Neuronal stem cell (in vitro differentiated cells): ENCODE results near the gene MARS2.
"Not testable (repeated sequence)": the region's sequence is repeated elsewhere in the genome, so short reads cannot be mapped to it uniquely, and the experiment has no call there.

Source experiments
- DNase-seq: peaks from one replicate; pipeline ENCODE4 v3.0.0-alpha.2; 2013; ENCODE audit warnings: low spot score
- H2AFZ ChIP-seq: one replicate; pipeline ENCODE4 v1.6.1; 2013; ENCODE audit warnings: mild to moderate bottlenecking, low read length, inconsistent platforms
- H2AK5ac ChIP-seq: 2 replicates; pipeline ENCODE4 v1.6.1; 2013; ENCODE audit warnings: low read depth, mild to moderate bottlenecking, inconsistent platforms, low read length, moderate library complexity, mixed read lengths
- H2BK120ac ChIP-seq: 2 replicates; pipeline ENCODE4 v1.6.1; 2013; ENCODE audit warnings: low read depth, mild to moderate bottlenecking, inconsistent platforms, low read length, moderate library complexity, mixed read lengths
- H2BK12ac ChIP-seq: one replicate; pipeline ENCODE4 v1.6.1; 2013; ENCODE audit warnings: low read length, inconsistent platforms
- H2BK15ac ChIP-seq: 2 replicates; pipeline ENCODE4 v1.6.1; 2013; ENCODE audit warnings: mild to moderate bottlenecking, low read length, inconsistent platforms, mixed read lengths
- H2BK5ac ChIP-seq: one replicate; pipeline ENCODE4 v1.6.1; 2013; ENCODE audit warnings: inconsistent platforms, mild to moderate bottlenecking, low read length, moderate library complexity
- H3K14ac ChIP-seq: one replicate; pipeline ENCODE4 v1.6.1; 2013; ENCODE audit warnings: low read length, inconsistent platforms
- H3K18ac ChIP-seq: 2 replicates; pipeline ENCODE4 v1.6.1; 2013; ENCODE audit warnings: low read length, inconsistent platforms
- H3K23ac ChIP-seq: 2 replicates; pipeline ENCODE4 v1.6.1; 2013; ENCODE audit warnings: low read depth, mild to moderate bottlenecking, mixed read lengths, low read length, inconsistent platforms; ENCODE audit not compliant: poor library complexity
- H3K27ac ChIP-seq: replicated peaks from 3 replicates; pipeline ENCODE4 v1.5.1; 2013; ENCODE audit warnings: low read length, inconsistent platforms
- H3K27me3 ChIP-seq, 3 experiments: 2 replicates each; pipeline ENCODE4 v1.6.1; 2013; ENCODE audit warnings: low read length in 3 of 3, mild to moderate bottlenecking in 2 of 3, inconsistent platforms in 1 of 3, low read depth in 1 of 3, mixed read lengths in 1 of 3, moderate library complexity in 1 of 3; ENCODE audit not compliant: control insufficient read depth in 3 of 3, insufficient read depth in 3 of 3
- H3K36me3 ChIP-seq, 2 donors: replicated peaks in 1 of 2; 2 replicates each; pipeline ENCODE4 v1.6.1; 2013; ENCODE audit warnings: low read length in 2 of 2; ENCODE audit not compliant: control insufficient read depth in 2 of 2, insufficient read depth in 2 of 2
- H3K4ac ChIP-seq: 2 replicates; pipeline ENCODE4 v1.6.1; 2013; ENCODE audit warnings: inconsistent platforms, mild to moderate bottlenecking, low read length, moderate library complexity
- H3K4me1 ChIP-seq, 2 donors: 1 replicate in 1 of 2; 2 replicates in 1 of 2; pipeline ENCODE4 v1.6.1; 2013; ENCODE audit warnings: low read length in 2 of 2, low read depth in 1 of 2; ENCODE audit not compliant: control insufficient read depth in 2 of 2, insufficient read depth in 1 of 2
- H3K4me2 ChIP-seq: one replicate; pipeline ENCODE4 v1.6.1; 2013; ENCODE audit warnings: mild to moderate bottlenecking, low read length, inconsistent platforms; ENCODE audit not compliant: insufficient read depth, poor library complexity, severe bottlenecking
- H3K4me3 ChIP-seq, 2 donors: 2 replicates each; pipeline ENCODE4 v1.5.1; 2013; ENCODE audit warnings: low read length in 2 of 2, mild to moderate bottlenecking in 2 of 2, inconsistent platforms in 1 of 2, moderate library complexity in 1 of 2
- H3K79me1 ChIP-seq: one replicate; pipeline ENCODE4 v1.6.1; 2013; ENCODE audit warnings: low read depth, mild to moderate bottlenecking, inconsistent platforms, low read length, moderate library complexity
- H3K9ac ChIP-seq: one replicate; pipeline ENCODE4 v1.6.1; 2013; ENCODE audit warnings: mild to moderate bottlenecking, low read depth, low read length, inconsistent platforms; ENCODE audit not compliant: poor library complexity
- H3K9me3 ChIP-seq, 2 donors: replicated peaks in 1 of 2; 2 replicates each; pipeline versions ENCODE3 to v1.6.1; 2013; ENCODE audit warnings: low read length in 2 of 2, mild to moderate bottlenecking in 2 of 2, inconsistent platforms in 1 of 2, low read depth in 1 of 2, mixed read lengths in 1 of 2, moderate library complexity in 1 of 2; ENCODE audit not compliant: control insufficient read depth in 2 of 2, insufficient read depth in 1 of 2
- H4K8ac ChIP-seq: one replicate; pipeline ENCODE4 v1.6.1; 2013; ENCODE audit warnings: low read depth, mild to moderate bottlenecking, inconsistent platforms, low read length, moderate library complexity
- H4K91ac ChIP-seq: one replicate; pipeline ENCODE4 v1.6.1; 2013; ENCODE audit warnings: low read length, low read depth, mild to moderate bottlenecking, inconsistent platforms; ENCODE audit not compliant: poor library complexity
- WGBS, 2 donors: extraction: QIAGEN DNeasy Blood & Tissue Kit; methylation state at CpG; one replicate each; pipeline ENCODE4 v1.1.7; 2013; ENCODE audit warnings: missing lambda C conversion rate in 2 of 2, mixed read lengths in 1 of 2; ENCODE audit not compliant: insufficient read length in 2 of 2, insufficient replicate concordance in 1 of 2; ENCODE audit errors: extremely low coverage in 2 of 2; 5-methylcytosine and 5-hydroxymethylcytosine counted together

Gene MARS2

GRCh38 chr2:197675711-197676188 is 29.4 kb upstream of the MARS2 start:
- H4K8ac ChIP-seq: no peak overlapping the region
- H2BK12ac ChIP-seq: no peak overlapping the region
- no peak overlapping the region for H3K4ac ChIP-seq
- H3K9me3 ChIP-seq: no peaks in the 10 kb centered on the region
- H2AK5ac ChIP-seq: no peak overlapping the region
- H3K4me2 ChIP-seq: no peak overlapping the region
- H3K79me1 ChIP-seq: no peaks in the 10 kb centered on the region
- H2AFZ ChIP-seq: peak overlapping the region; percentile 91
- peak; percentile 40 for DNase-seq
- no peak overlapping the region for H3K18ac ChIP-seq
- WGBS, 2 donors: no CpG with 5 or more reads among the region's 6 CpGs
- H3K27me3 ChIP-seq: no peaks in the 10 kb centered on the region
- no peak overlapping the region for H3K14ac ChIP-seq
- no peak overlapping the region for H2BK5ac ChIP-seq
- H2BK15ac ChIP-seq: no peak overlapping the region
- peaks cover 1 to 20% of the 10 kb centered on the region in 2 donors for H3K4me1 ChIP-seq
- H3K36me3 ChIP-seq: no peaks in the 10 kb centered on the region
- no peak overlapping the region for H3K23ac ChIP-seq
- no peak overlapping the region for H3K9ac ChIP-seq
- H3K4me3 ChIP-seq: peak overlapping the region in 1 of 2 donors; percentile 52
- peak overlapping the region; percentile 40 for H3K27ac ChIP-seq
- H4K91ac ChIP-seq: no peak overlapping the region
- H2BK120ac ChIP-seq: no peak overlapping the region

- H2BK12ac ChIP-seq: no peak overlapping the region
- WGBS, 2 donors: no CpG with 5 or more reads among the region's 3 CpGs
- no peak overlapping the region for H3K18ac ChIP-seq
- H3K4me3 ChIP-seq: no peak overlapping the region
- no peak overlapping the region for H3K4ac ChIP-seq
- H2AK5ac ChIP-seq: no peak overlapping the region
- no peak for DNase-seq
- H3K27ac ChIP-seq: no peak overlapping the region
- H3K9ac ChIP-seq: no peak overlapping the region
- no peak overlapping the region for H4K8ac ChIP-seq
- no peaks in the 10 kb centered on the region for H3K9me3 ChIP-seq
- H2BK5ac ChIP-seq: no peak overlapping the region
- H3K79me1 ChIP-seq: no peaks in the 10 kb centered on the region
- no peak overlapping the region for H3K4me2 ChIP-seq
- H3K27me3 ChIP-seq: no peaks in the 10 kb centered on the region
- no peak overlapping the region for H3K14ac ChIP-seq
- H2BK120ac ChIP-seq: no peak overlapping the region
- H3K23ac ChIP-seq: no peak overlapping the region
- no peak overlapping the region for H2BK15ac ChIP-seq
- no peak overlapping the region for H4K91ac ChIP-seq
- H2AFZ ChIP-seq: peak overlapping the region; percentile 53
- peaks cover 1 to 20% of the 10 kb centered on the region in 2 donors for H3K4me1 ChIP-seq
- no peaks in the 10 kb centered on the region for H3K36me3 ChIP-seq
Observed at GRCh38 chr2:197677056-197677455, 28.1 kb upstream of the MARS2 start.

GRCh38 chr2:197677483-197677882 is 27.7 kb upstream of the MARS2 start:
- H3K27me3 ChIP-seq: no peaks in the 10 kb centered on the region
- no peaks in the 10 kb centered on the region for H3K36me3 ChIP-seq
- peak overlapping the region; percentile 53 for H2AFZ ChIP-seq
- no peak overlapping the region for H3K9ac ChIP-seq
- WGBS, 2 donors: no CpG with 5 or more reads among the region's 2 CpGs
- no peak overlapping the region for H2BK12ac ChIP-seq
- no peak overlapping the region for H4K91ac ChIP-seq
- H3K79me1 ChIP-seq: no peaks in the 10 kb centered on the region
- H3K23ac ChIP-seq: no peak overlapping the region
- H3K4me1 ChIP-seq: peaks cover 1 to 20% of the 10 kb centered on the region in 2 donors
- no peak overlapping the region for H3K18ac ChIP-seq
- no peaks in the 10 kb centered on the region for H3K9me3 ChIP-seq
- no peak overlapping the region for H3K4ac ChIP-seq
- DNase-seq: no peak
- H4K8ac ChIP-seq: no peak overlapping the region
- no peak overlapping the region for H2AK5ac ChIP-seq
- H2BK120ac ChIP-seq: no peak overlapping the region
- H2BK15ac ChIP-seq: no peak overlapping the region
- H3K14ac ChIP-seq: no peak overlapping the region
- H2BK5ac ChIP-seq: no peak overlapping the region
- H3K4me2 ChIP-seq: no peak overlapping the region
- no peak overlapping the region for H3K27ac ChIP-seq
- H3K4me3 ChIP-seq: no peak overlapping the region

GRCh38 chr2:197695206-197695605 is 10.0 kb upstream of the MARS2 start:
- DNase-seq, H3K27ac ChIP-seq, H3K36me3 ChIP-seq, H2BK120ac ChIP-seq, H3K79me1 ChIP-seq, H2AFZ ChIP-seq, H3K9ac ChIP-seq, H3K4me1 ChIP-seq, H2BK5ac ChIP-seq, H3K23ac ChIP-seq, H3K4ac ChIP-seq, H4K91ac ChIP-seq, H2AK5ac ChIP-seq, H3K9me3 ChIP-seq, H4K8ac ChIP-seq, H3K18ac ChIP-seq, H2BK15ac ChIP-seq, H3K4me3 ChIP-seq, H2BK12ac ChIP-seq, H3K27me3 ChIP-seq, H3K14ac ChIP-seq, H3K4me2 ChIP-seq: not testable (repeated sequence)
- no CpG with 5 or more reads among the region's 6 CpGs for WGBS, 2 donors
